HG03558 (cell line): ENCODE data around the gene ZNF222.

Source experiments
- ATAC-seq: cut with Tn5 transposase; IDR thresholded peaks from one replicate; pipeline ENCODE4 v1.9.1; 2021; ENCODE audit warnings: moderate number of reproducible peaks; ENCODE audit not compliant: unreplicated experiment; ENCODE audit errors: extremely low read depth

Gene ZNF222

DNA sequence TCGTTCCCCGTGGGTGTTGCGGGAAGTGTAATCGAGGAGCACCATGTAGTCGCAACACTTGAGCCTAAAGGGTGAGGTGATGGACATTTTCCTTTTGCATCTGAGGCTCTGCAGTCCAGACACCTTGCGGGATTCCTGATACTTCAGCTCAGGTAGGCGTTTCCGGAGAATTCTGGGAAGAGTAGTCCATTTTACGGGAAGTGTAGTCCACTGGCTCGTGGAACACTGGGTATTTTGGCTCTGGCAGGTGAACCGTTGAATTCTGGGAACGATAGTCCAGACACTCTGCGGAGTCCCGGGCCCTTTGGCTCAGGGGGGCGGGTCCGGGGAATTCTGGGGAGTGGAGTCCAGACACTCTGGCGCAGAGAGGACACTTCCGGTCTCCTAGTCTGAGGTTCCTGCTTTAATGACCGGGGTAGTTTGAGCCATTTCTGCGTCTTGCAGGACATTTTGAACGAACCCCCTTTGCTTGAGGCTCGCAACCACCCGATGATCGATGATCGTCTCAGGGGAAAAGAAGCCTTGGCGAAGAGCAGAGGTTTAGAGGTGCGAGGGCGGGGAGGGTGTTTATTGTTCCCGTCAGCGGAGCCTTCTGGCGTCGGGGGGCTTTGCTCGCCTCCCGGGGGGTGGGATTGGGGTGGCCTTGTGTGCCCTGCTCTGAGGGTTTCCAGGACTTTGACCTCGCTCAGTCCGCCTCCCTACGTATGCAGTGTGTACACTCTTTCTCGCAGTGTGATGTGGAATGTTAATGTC, 26.6 kb downstream of the ZNF222 start, which contains the start of gene ZNF223:
Gene ZNF223, plus strand, starts transcription at position 387 of the 753 bp plus-strand sequence. CDS start 3,141 bp downstream, outside the sequence.
- no peak for ATAC-seq

DNA sequence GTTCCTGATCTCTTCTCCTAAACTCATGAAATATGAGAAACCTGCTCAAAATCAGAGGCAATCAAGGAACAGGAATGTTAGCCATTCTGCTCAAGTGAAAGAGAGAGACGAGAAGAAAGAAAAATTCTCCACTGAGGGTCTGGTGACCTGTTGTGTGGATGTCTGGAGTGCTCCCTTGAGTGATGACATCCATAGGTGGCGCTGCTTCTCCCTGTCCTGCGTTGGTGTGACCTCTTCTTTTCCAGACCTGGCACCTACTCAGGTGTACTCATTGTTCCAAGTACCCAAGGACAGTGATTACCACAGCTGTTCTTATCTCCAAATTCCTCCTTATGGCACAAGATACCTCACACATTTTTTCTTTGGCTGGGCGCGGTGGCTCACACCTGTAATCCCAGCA, 30.7 kb downstream of the ZNF222 start:
- ATAC-seq: no peak

DNA sequence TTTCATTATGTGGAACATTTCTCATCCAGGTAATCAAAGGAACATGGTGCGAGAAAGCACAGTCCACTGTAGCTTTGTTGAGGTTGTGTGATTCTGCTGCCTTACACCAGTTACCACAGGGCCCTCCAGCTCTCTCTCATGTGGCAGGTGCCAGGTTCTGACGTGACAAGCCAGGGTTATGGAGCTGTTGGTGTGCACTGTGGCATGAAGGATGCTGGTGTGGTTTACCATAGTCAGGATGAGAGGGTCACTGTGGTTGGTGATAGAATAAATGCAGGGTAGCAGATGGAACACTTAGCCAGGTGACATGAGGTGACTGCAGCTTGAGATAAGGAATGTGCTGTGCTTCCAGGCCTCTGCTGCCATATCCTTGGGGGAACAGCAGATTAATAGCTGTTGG, 34.0 kb downstream of the ZNF222 start:
- ATAC-seq: no peak

DNA sequence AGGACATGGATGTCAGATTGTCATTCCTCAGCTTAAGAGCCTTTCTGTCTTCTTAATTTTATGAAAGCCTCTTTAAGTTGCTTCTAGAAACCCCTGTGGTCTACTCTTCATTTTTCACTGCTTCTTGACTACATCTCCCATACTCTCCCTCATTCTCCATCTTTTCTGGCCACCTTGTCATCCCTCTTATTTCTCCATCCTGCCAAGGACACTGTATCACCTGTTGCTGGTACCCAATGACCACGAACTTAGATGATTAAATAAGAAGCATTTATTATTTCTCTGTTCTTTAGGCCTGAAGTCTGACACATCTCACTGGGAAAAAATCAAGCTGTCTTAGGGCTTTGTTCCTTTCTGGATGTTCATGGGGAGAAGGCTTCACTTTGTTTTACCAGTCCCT, 35.9 kb downstream of the ZNF222 start:
- ATAC-seq: no peak

DNA sequence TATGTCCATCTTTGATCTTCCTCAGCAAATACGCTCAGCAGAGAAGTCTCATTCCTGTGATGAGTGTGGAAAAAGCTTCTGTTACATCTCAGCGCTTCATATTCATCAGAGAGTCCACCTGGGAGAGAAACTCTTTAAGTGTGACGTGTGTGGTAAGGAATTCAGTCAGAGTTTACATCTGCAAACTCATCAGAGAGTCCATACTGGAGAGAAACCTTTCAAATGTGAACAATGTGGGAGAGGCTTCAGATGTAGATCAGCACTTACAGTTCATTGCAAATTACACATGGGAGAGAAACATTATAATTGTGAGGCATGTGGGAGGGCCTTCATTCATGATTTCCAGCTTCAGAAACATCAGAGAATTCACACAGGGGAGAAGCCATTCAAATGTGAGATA, 41.1 kb downstream of the ZNF222 start:
- ATAC-seq: no peak

DNA sequence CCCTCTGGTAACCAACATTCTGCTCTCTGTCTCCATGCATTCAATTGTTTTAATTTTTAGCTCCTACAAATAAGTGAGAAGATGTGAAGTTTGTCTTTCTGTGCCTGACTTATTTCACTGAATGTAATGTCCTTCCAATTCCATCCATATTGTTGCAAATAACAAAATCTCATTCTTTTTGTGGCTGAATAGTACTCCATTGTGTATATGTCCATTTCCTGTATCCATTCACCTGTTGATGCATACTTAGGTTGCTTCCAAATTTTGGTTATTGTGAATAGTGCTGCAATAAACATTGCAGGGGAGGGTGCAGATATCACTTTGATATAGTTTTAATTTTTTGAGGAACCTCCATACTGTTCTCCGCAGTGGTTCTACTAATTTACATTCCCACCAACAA, 44.2 kb downstream of the ZNF222 start:
- no peak for ATAC-seq

DNA sequence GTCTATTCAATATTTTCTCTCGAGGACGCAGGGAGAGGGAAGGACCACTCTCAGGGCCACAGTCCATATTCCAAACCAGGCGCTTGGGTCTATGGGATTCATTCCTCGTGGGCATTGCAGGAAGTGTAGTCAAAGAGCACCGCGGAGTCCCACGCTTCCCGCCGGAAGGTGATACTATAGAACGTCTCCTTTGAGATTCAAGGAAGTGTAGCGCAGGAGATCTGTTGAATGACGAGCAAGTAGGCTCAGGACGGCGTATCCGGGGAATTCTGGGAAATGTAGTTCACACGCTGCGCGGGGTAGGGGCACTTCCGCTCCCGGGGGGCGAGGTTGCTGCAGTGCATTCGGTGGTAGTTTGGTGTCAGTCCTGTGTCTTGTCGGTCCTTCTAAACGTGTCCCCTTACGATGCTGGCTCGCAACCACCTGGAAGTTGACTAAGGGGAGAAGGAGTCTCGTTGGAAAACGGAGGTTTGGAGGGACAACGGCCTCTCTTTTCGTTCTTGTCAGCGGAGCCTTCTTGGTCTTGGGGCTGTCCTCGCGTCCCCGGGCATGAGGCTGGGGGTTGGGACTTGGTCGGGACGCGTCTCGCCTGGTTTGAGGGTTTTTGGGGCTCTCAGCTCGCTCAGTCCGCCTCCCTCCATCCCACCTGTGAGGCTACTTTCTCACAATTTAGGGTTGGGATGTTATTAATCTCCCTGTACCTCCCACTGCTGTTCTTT, 46.8 kb downstream of the ZNF222 start, which contains the start of gene ZNF284:
Gene ZNF284, plus strand, starts transcription at position 336 of the 719 bp plus-strand sequence. CDS start 4,231 bp downstream, outside the sequence.
- ATAC-seq: peak; percentile 84

DNA sequence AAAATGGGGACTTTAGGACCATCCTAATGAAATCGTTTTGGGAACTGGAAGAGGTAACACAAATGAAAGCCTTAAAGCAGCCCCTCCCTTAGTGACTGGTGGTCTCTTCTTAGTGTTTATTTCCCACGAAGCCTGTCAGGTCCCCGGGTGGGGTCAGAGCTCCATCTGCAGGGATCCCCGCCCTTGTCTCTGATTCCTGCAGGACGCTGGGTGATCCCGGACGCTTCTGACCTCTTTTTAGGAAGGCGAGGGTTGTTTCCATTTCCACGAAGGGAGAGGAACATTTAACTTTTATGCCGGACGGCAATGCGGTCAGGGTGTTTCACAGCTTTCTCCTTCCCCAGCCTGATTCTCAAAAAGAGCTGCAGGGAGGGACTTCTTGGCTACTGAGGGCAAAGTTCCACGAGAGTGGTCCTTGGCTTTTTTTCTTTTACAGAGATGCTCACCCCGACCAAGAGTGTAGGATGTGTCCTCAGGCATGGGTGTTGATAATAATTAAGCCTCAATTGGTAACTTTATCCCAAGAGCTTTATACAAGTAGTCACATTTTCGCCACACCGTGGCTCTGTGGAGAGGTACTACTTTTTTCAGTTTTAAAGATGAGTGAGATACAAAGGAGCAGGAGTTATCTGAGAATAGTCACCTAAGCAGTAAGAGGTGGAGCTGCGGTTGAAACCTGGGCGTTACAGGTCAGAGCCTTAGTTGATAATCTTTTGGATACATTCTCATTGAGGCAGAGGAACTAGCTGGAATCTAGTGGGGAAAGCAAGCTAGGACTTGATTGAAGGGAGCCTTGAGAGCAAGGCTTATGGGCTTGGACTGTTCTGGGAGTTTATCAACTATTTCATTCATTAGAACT, 47.6 kb downstream of the ZNF222 start:
- ATAC-seq: no peak

DNA sequence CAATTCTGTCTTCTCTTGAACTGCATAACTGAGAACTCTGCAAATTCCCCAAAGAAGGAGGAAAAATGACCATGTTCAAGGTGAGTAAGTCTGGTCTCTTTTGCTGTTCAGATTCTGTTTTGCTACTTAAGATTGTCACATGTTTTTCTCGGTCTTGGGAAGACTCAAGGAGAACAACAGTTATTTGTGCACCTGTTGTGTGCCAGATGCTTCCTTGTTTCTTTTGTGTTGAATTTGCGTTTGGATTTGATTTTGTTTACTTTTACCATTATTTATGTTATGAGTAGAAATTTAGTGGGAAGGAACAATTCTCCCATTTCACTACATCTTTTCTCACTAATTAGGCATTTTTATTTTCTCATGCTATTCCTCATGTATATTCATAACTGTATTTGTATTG, 51.1 kb downstream of the ZNF222 start:
- no peak for ATAC-seq
